ENCODE data around the gene KCNC4. TPM values are rescaled to one million over a fixed set of nuclear protein-coding genes. Genes with fewer than 3 reads are reported as not detected.
A peak's percentile ranks its signal among the peaks of the same experiment; 100 is the strongest.

KCNC4 gene
- total RNA-seq, 1 experiment from 2014 or later, result 0.24 TPM

- H3K27ac ChIP-seq (ENCODE audit: low read depth, low read length, poor library complexity, severe bottlenecking), result no peak overlapping the region
- intact Hi-C loops (cut with micrococcal nuclease; ENCODE audit: unreplicated experiment), result loop anchor here (1.0 kb wide), 1 partner anchor 16 kb away; no protein-coding TSS in a partner anchor
- no peak for DNase-seq (ENCODE audit: low spot score)
- POLR2A ChIA-PET (ENCODE audit: low non-redundant PET), result no interaction called here
- no peaks in the 10 kb centered on the region for H3K36me3 ChIP-seq (ENCODE audit: insufficient read depth, low read length, poor library complexity, severe bottlenecking)
- BruUV-seq (replicated peaks), result no TSS peak
- TF ChIP-seq CTCF (conservative IDR thresholded peaks at IDR 0.05; ENCODE audit: low read depth, low read length) (no peak), EZH2 (IDR thresholded peaks at IDR 0.05; ENCODE audit: borderline replicate concordance, low read depth, low read length, poor library complexity, severe bottlenecking) (no peak)
- no peaks in the 10 kb centered on the region for H3K27me3 ChIP-seq (replicated peaks; ENCODE audit: insufficient read depth, low read depth, low read length, poor library complexity)
- H3K4me3 ChIP-seq (ENCODE audit: low read depth, low read length, poor library complexity, severe bottlenecking), result no peak overlapping the region
- CTCF ChIA-PET, result no interaction called here
- peaks cover 4% of the 10 kb centered on the region for H3K4me1 ChIP-seq (ENCODE audit: insufficient read depth, low read length, poor library complexity, severe bottlenecking)
- no peaks in the 10 kb centered on the region for H3K9me3 ChIP-seq (ENCODE audit: low read depth, low read length, poor library complexity, severe bottlenecking)
Measured at GRCh38 chr1:110172001-110172400, 38.1 kb upstream of the KCNC4 start.

GRCh38 chr1:110173466-110174105 is 36.5 kb upstream of the KCNC4 start:
- no peak overlapping the region for H3K27ac ChIP-seq (ENCODE audit: low read depth, low read length, poor library complexity, severe bottlenecking)
- H3K4me1 ChIP-seq (ENCODE audit: insufficient read depth, low read length, poor library complexity, severe bottlenecking), result peaks cover 4% of the 10 kb centered on the region
- BruUV-seq (replicated peaks), result no TSS peak
- no peaks in the 10 kb centered on the region for H3K36me3 ChIP-seq (ENCODE audit: insufficient read depth, low read length, poor library complexity, severe bottlenecking)
- peak; percentile 17 for DNase-seq (ENCODE audit: low spot score)
- no peak for TF ChIP-seq CTCF (conservative IDR thresholded peaks at IDR 0.05; ENCODE audit: low read depth, low read length)
- no peak overlapping the region for H3K4me3 ChIP-seq (ENCODE audit: low read depth, low read length, poor library complexity, severe bottlenecking)
- ChIA-PET POLR2A (ENCODE audit: low non-redundant PET) (no interaction called here), CTCF (no interaction called here)
- no peaks in the 10 kb centered on the region for H3K9me3 ChIP-seq (ENCODE audit: low read depth, low read length, poor library complexity, severe bottlenecking)
- intact Hi-C loops (cut with micrococcal nuclease; ENCODE audit: unreplicated experiment), result no loop called here
- H3K27me3 ChIP-seq (replicated peaks; ENCODE audit: insufficient read depth, low read depth, low read length, poor library complexity), result no peaks in the 10 kb centered on the region

GRCh38 chr1:110174961-110175360 is 35.2 kb upstream of the KCNC4 start:
- Histone ChIP-seq H3K4me1 (ENCODE audit: insufficient read depth, low read length, poor library complexity, severe bottlenecking) (peaks cover 4% of the 10 kb centered on the region), H3K27me3 (replicated peaks; ENCODE audit: insufficient read depth, low read depth, low read length, poor library complexity) (no peaks in the 10 kb centered on the region), H3K4me3 (ENCODE audit: low read depth, low read length, poor library complexity, severe bottlenecking) (no peak overlapping the region), H3K27ac (ENCODE audit: low read depth, low read length, poor library complexity, severe bottlenecking) (no peak overlapping the region), H3K36me3 (ENCODE audit: insufficient read depth, low read length, poor library complexity, severe bottlenecking) (no peaks in the 10 kb centered on the region), H3K9me3 (ENCODE audit: low read depth, low read length, poor library complexity, severe bottlenecking) (no peaks in the 10 kb centered on the region)
- no TSS peak for BruUV-seq (replicated peaks)
- no peak for DNase-seq (ENCODE audit: low spot score)
- no peak for TF ChIP-seq EZH2 (IDR thresholded peaks at IDR 0.05; ENCODE audit: borderline replicate concordance, low read depth, low read length, poor library complexity, severe bottlenecking)
- TF ChIP-seq CTCF (conservative IDR thresholded peaks at IDR 0.05; ENCODE audit: low read depth, low read length), result no peak
- ChIA-PET POLR2A (ENCODE audit: low non-redundant PET) (no interaction called here), CTCF (no interaction called here)
- intact Hi-C loops (cut with micrococcal nuclease; ENCODE audit: unreplicated experiment), result no loop called here
